DOHH2 (cell line): Measurements from ENCODE around the gene ATP2A2.

ENCODE experiments used
- H3F3A ChIP-seq: fragments of 200-600 bp; sonication (generic), shearing (Covaris generic); 2 replicates; pipeline ENCODE4 v1.6.0; 2016; ENCODE audit warnings: antibody characterized with exemption, mild to moderate bottlenecking; ENCODE audit not compliant: control insufficient read depth, insufficient read depth
- H3K27ac ChIP-seq: fragments of 200-600 bp; sonication (generic); 2 replicates; pipeline ENCODE4 v1.5.1; 2014; ENCODE audit warnings: low read depth, mild to moderate bottlenecking, low read length, moderate library complexity
- H3K27me3 ChIP-seq: fragments of 200-600 bp; sonication (generic); 2 replicates; pipeline ENCODE4 v1.6.1; 2014; ENCODE audit warnings: mild to moderate bottlenecking, low read length, mixed read lengths; ENCODE audit not compliant: control insufficient read depth
- H3K36me3 ChIP-seq: fragments of 200-600 bp; sonication (generic); 2 replicates; pipeline ENCODE4 v1.6.1; 2014; ENCODE audit warnings: mild to moderate bottlenecking, low read length, moderate library complexity, mixed read lengths; ENCODE audit not compliant: control insufficient read depth
- H3K4me1 ChIP-seq: fragments of 200-600 bp; sonication (generic); 2 replicates; pipeline ENCODE4 v1.6.1; 2014; ENCODE audit warnings: mild to moderate bottlenecking, low read length, mixed read lengths; ENCODE audit not compliant: control insufficient read depth
- H3K4me2 ChIP-seq: fragments of 200-600 bp; sonication (generic); 2 replicates; pipeline ENCODE4 v1.6.0; 2014; ENCODE audit warnings: mild to moderate bottlenecking, low read length, moderate library complexity
- H3K4me3 ChIP-seq: fragments of 200-600 bp; sonication (generic); 2 replicates; pipeline ENCODE4 v1.5.1; 2014; ENCODE audit warnings: mild to moderate bottlenecking, low read length, mixed read lengths
- H3K79me2 ChIP-seq: fragments of 200-600 bp; sonication (generic); 2 replicates; pipeline ENCODE4 v1.6.1; 2014; ENCODE audit warnings: mild to moderate bottlenecking, low read length, mixed read lengths; ENCODE audit not compliant: control insufficient read depth
- H3K9me2 ChIP-seq: fragments of 200-600 bp; sonication (generic); replicated peaks from 2 replicates; pipeline ENCODE4 v1.6.1; 2014; ENCODE audit warnings: mild to moderate bottlenecking, low read length, mixed read lengths; ENCODE audit not compliant: control insufficient read depth
- H3K9me3 ChIP-seq: fragments of 200-600 bp; sonication (generic); 2 replicates; pipeline ENCODE4 v1.6.1; 2014; ENCODE audit warnings: antibody characterized with exemption, low read length, mixed read lengths; ENCODE audit not compliant: control insufficient read depth, insufficient read depth
- H4K20me1 ChIP-seq: fragments of 200-600 bp; sonication (generic); 2 replicates; pipeline ENCODE4 v1.6.0; 2014; ENCODE audit warnings: low read depth, mild to moderate bottlenecking, antibody characterized with exemption, low read length, moderate library complexity; ENCODE audit not compliant: control insufficient read depth, insufficient read depth
- EZH2phosphoT487 ChIP-seq: fragments of 200-600 bp; sonication (generic); IDR thresholded peaks from 2 replicates; pipeline ENCODE4 v1.6.1; 2017; ENCODE audit warnings: borderline replicate concordance, mild to moderate bottlenecking, antibody characterized with exemption, low read length, moderate library complexity, mixed read lengths
- TF ChIP-seq, protein P1 (sequence below): fragments of 200-600 bp; sonication (generic); IDR thresholded peaks from one replicate; pipeline ENCODE4 v1.5.1; 2014; ENCODE audit warnings: antibody characterized with exemption, mild to moderate bottlenecking, low read depth, low read length; ENCODE audit not compliant: poor library complexity, severe bottlenecking

Gene ATP2A2

DNA sequence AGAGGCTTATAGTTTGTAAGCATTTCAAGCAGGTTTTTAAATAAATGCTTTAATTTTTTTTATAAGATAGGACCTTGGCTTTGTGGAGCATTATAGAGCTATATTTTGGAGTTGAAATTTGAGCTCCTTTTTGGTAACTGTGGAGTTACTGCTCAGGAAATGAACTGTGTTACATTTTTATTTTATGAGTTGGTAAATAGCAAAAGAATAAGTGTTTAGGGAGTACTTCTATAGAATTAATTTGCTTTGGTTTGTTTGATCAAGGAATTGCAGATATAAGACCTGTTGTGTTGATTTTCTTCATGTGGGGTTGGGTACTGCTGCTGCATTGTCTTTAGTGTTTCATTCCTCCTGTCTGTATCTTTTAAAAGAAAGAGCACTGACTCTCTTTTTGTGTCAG lies 3.5 kb downstream of the ATP2A2 start:
- Histone ChIP-seq H3K79me2 (peaks cover 82% of the 10 kb centered on the region), H3K36me3 (peaks cover 81% of the 10 kb centered on the region), H3F3A (no peaks in the 10 kb centered on the region), H4K20me1 (peaks cover 50% of the 10 kb centered on the region), H3K27ac (no peak overlapping the region), H3K27me3 (no peaks in the 10 kb centered on the region), H3K4me2 (peak overlapping the region; percentile 78), H3K4me1 (peaks cover 51% of the 10 kb centered on the region), H3K9me3 (no peaks in the 10 kb centered on the region), H3K4me3 (peak overlapping the region; percentile 85), H3K9me2 (no peaks in the 10 kb centered on the region)
- TF ChIP-seq, protein P1, sequence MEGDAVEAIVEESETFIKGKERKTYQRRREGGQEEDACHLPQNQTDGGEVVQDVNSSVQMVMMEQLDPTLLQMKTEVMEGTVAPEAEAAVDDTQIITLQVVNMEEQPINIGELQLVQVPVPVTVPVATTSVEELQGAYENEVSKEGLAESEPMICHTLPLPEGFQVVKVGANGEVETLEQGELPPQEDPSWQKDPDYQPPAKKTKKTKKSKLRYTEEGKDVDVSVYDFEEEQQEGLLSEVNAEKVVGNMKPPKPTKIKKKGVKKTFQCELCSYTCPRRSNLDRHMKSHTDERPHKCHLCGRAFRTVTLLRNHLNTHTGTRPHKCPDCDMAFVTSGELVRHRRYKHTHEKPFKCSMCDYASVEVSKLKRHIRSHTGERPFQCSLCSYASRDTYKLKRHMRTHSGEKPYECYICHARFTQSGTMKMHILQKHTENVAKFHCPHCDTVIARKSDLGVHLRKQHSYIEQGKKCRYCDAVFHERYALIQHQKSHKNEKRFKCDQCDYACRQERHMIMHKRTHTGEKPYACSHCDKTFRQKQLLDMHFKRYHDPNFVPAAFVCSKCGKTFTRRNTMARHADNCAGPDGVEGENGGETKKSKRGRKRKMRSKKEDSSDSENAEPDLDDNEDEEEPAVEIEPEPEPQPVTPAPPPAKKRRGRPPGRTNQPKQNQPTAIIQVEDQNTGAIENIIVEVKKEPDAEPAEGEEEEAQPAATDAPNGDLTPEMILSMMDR, result no peak
- no peak for TF ChIP-seq EZH2phosphoT487

DNA sequence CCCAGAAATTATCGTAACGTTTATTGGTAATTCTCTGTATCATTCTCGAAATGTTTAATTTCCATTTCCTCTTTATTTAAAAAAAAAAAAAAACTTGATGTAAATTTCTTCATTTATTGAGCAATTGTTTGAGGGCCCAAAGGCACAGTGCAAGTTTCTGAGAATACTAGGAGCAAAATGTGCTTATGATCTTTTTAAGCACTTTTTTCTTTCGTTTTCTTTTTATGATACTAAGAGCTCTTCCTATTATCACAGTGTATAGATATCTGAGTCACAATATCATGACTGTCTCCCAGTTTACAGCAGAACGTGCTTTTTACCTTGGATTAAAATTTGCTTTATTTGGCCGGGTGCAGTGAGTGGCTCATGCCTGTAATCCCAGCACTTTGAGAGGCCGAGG lies 5.6 kb downstream of the ATP2A2 start:
- peaks cover 41% of the 10 kb centered on the region for H3K4me1 ChIP-seq
- TF ChIP-seq EZH2phosphoT487, result no peak
- TF ChIP-seq, protein P1, result no peak
- H3K4me3 ChIP-seq, result no peak overlapping the region
- H3K27ac ChIP-seq, result no peak overlapping the region
- no peak overlapping the region for H3K4me2 ChIP-seq
- peaks cover 50% of the 10 kb centered on the region for H4K20me1 ChIP-seq
- peaks cover 100% of the 10 kb centered on the region for H3K79me2 ChIP-seq
- no peaks in the 10 kb centered on the region for H3F3A ChIP-seq
- no peaks in the 10 kb centered on the region for H3K27me3 ChIP-seq
- no peaks in the 10 kb centered on the region for H3K9me3 ChIP-seq
- no peaks in the 10 kb centered on the region for H3K9me2 ChIP-seq
- peaks cover 98% of the 10 kb centered on the region for H3K36me3 ChIP-seq

DNA sequence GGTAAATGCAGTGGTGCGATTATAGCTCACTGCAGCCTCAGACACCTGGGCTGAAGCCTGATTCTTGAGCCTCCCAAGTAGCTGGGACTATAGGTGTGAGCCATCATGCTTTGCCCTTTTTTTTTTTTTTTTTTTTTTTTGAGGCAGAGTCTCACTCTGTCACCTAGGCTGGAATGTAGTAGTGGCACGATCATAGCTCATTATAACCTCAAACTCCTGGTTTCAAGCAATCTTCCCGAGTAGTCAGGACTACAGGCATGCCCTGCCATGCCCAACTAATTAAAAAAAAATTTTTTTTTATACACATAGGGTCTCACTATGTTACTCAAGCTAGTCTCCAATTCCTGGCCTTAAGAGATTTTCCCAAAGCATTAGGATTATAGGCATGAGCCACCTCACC lies 6.9 kb downstream of the ATP2A2 start:
- peaks cover 42% of the 10 kb centered on the region for H4K20me1 ChIP-seq
- H3F3A ChIP-seq, result no peaks in the 10 kb centered on the region
- no peaks in the 10 kb centered on the region for H3K27me3 ChIP-seq
- H3K4me2 ChIP-seq, result no peak overlapping the region
- peaks cover 98% of the 10 kb centered on the region for H3K36me3 ChIP-seq
- peaks cover 35% of the 10 kb centered on the region for H3K4me1 ChIP-seq
- no peak for TF ChIP-seq EZH2phosphoT487
- TF ChIP-seq, protein P1, result no peak
- no peak overlapping the region for H3K27ac ChIP-seq
- H3K4me3 ChIP-seq, result no peak overlapping the region
- H3K9me3 ChIP-seq, result no peaks in the 10 kb centered on the region
- no peaks in the 10 kb centered on the region for H3K9me2 ChIP-seq
- peaks cover 100% of the 10 kb centered on the region for H3K79me2 ChIP-seq
